Mammary epithelial cell (primary cell): ENCODE results near the gene RPL35.

Experiments used
- CTCF ChIP-seq, 2 donors: IDR thresholded peaks in 1 of 2; conservative IDR thresholded peaks in 1 of 2; 2 replicates each; pipeline ENCODE4 v1.5.1; 2011 to 2012; ENCODE audit warnings: inconsistent platforms in 2 of 2, low read length in 2 of 2, mild to moderate bottlenecking in 2 of 2, control low read depth in 1 of 2, low read depth in 1 of 2; ENCODE audit not compliant: insufficient read depth in 1 of 2; ENCODE audit errors: extremely low read depth in 1 of 2
- EZH2 ChIP-seq: IDR thresholded peaks from 2 replicates; pipeline ENCODE4 v1.6.1; 2012; ENCODE audit warnings: low read length, inconsistent platforms, borderline replicate concordance

GRCh38 chr9:124860582-124861341 is 995 bp downstream of the RPL35 start:
- TF ChIP-seq EZH2 (no peak), CTCF (conservative IDR thresholded peaks at IDR 0.05 in 1 of 2, IDR thresholded peaks at IDR 0.05 in 1 of 2; ENCODE audit: extremely low read depth in 1 of 2, insufficient read depth in 1 of 2, low read depth in 1 of 2, low read length in 2 of 2) (no peak)
